K562 (cell line): ENCODE data around the gene BANP. TPM values are rescaled to one million over a fixed set of nuclear protein-coding genes. Genes with fewer than 3 reads are reported as not detected.
A peak's percentile ranks its signal among the peaks of the same experiment; 100 is the strongest.

Experiments used
- CREB1 ChIP-seq, 2 experiments: sonication (generic) in 1 of 2; formaldehyde crosslinking in 1 of 2; IDR thresholded peaks; 2 replicates each; pipeline versions ENCODE4 v1.6.1 to v1.8.0; 2012 to 2022; ENCODE audit warnings: inconsistent platforms in 1 of 2, mild to moderate bottlenecking in 1 of 2, missing genetic modification reagents in 1 of 2, moderate library complexity in 1 of 2
- ELF1 ChIP-seq: fragments of 200-800 bp; sonication (Bioruptor generic); IDR thresholded peaks from 2 replicates; pipeline ENCODE4 v1.6.1; 2016; ENCODE audit warnings: missing genetic modification characterization, missing compliant biosample characterization
- GABPB1 ChIP-seq: sonication (generic); formaldehyde crosslinking; IDR thresholded peaks from 2 replicates; pipeline ENCODE4 v1.8.0; 2022; ENCODE audit warnings: mild to moderate bottlenecking, missing genetic modification reagents
- MECOM ChIP-seq: fragments of 250-450 bp; sonication (Bioruptor Pico); IDR thresholded peaks from 2 replicates; pipeline ENCODE4 v1.8.0; 2022; ENCODE audit warnings: inconsistent platforms
- NONO ChIP-seq, 2 experiments: fragments of 200-400 bp in 1 of 2; fragments of 450-650 bp in 1 of 2; formaldehyde crosslinking in 1 of 2; IDR thresholded peaks; 2 replicates each; pipeline ENCODE4 v1.6.1; 2017; ENCODE audit warnings: low read depth in 2 of 2, mild to moderate bottlenecking in 2 of 2, moderate library complexity in 2 of 2, low read length in 1 of 2
- PHF8 ChIP-seq: fragments of 200-600 bp; sonication (generic); IDR thresholded peaks from 2 replicates; pipeline ENCODE4 v1.6.1; 2012; ENCODE audit warnings: mixed run types, mild to moderate bottlenecking, inconsistent platforms, low read length, moderate library complexity, borderline replicate concordance
- POLR2A ChIP-seq: fragments of 450-650 bp; conservative IDR thresholded peaks from 2 replicates; pipeline ENCODE4 v1.6.1; 2016
- POLR2B ChIP-seq: fragments of 450-650 bp; IDR thresholded peaks from 2 replicates; pipeline ENCODE4 v1.6.1; 2018; ENCODE audit warnings: low read depth; ENCODE audit not compliant: partially characterized antibody
- POLR2H ChIP-seq: IDR thresholded peaks from 2 replicates; pipeline ENCODE4 v1.6.1; 2016; ENCODE audit warnings: missing genetic modification characterization, low read depth, mild to moderate bottlenecking, control low read depth, missing compliant biosample characterization, moderate library complexity
- ZBTB1 ChIP-seq: sonication (generic); formaldehyde crosslinking; IDR thresholded peaks from 2 replicates; pipeline ENCODE4 v1.8.1; 2023; ENCODE audit warnings: missing genetic modification reagents, low read depth, mild to moderate bottlenecking, borderline replicate concordance
- ZFX ChIP-seq: sonication (generic); formaldehyde crosslinking; IDR thresholded peaks from 2 replicates; pipeline ENCODE4 v1.8.0; 2022; ENCODE audit warnings: mild to moderate bottlenecking, missing genetic modification reagents, moderate library complexity
- polyA plus RNA-seq, 8 experiments: library from polyadenylated mRNA; depleted of rRNA in 4 of 8; stranded (reverse) in 5 of 8; unstranded in 3 of 8; fragments of >200 nt; fragmentation: Nextera tagmentation in 2 of 8; fragmentation: Illumina TruSeq in 1 of 8; extraction: Ambion mirVana in 2 of 8; extraction: Trizol in 1 of 8; gene quantifications; 2 replicates each; pipeline versions ENCODE4 v1.2.1 to v1.2.3, GENCODE V29; 2011 to 2014; ENCODE audit warnings: inconsistent platforms in 1 of 8, missing spikeins in 1 of 8
- total RNA-seq, 7 experiments: library from RNA; depleted of rRNA in 6 of 7; stranded (reverse); fragments of >200 nt in 6 of 7; fragmentation: Illumina TruSeq in 2 of 7; extraction: Trizol in 2 of 7; gene quantifications; 2 replicates each; pipeline versions ENCODE4 v1.2.1 to v1.2.3, GENCODE V29; 2011 to 2021; ENCODE audit warnings: low replicate concordance in 1 of 7
- TF ChIP-seq, protein P1 (sequence below): fragments of 450-650 bp; formaldehyde crosslinking; conservative IDR thresholded peaks from 2 replicates; pipeline ENCODE4 v1.4.0; 2022; ENCODE audit warnings: mild to moderate bottlenecking, missing genetic modification characterization
- TF ChIP-seq, protein P2 (sequence below): sonication (generic); formaldehyde crosslinking; IDR thresholded peaks from 2 replicates; pipeline ENCODE4 v1.8.1; 2023; ENCODE audit warnings: mild to moderate bottlenecking, missing genetic modification reagents, moderate library complexity
- TF ChIP-seq, protein P3 (sequence below): fragments of 450-650 bp; formaldehyde crosslinking; IDR thresholded peaks from 2 replicates; pipeline ENCODE4 v1.4.0; 2020; ENCODE audit warnings: mild to moderate bottlenecking, moderate library complexity
- TF ChIP-seq, protein P4 (sequence below): sonication (generic); formaldehyde crosslinking; IDR thresholded peaks from 2 replicates; pipeline ENCODE4 v1.8.0; 2023; ENCODE audit warnings: mild to moderate bottlenecking, missing genetic modification reagents
- TF ChIP-seq, protein P5 (sequence below): sonication (generic); formaldehyde crosslinking; IDR thresholded peaks from 2 replicates; pipeline ENCODE4 v1.9.0; 2022; ENCODE audit warnings: mild to moderate bottlenecking, missing genetic modification reagents

The BANP gene
- total and polyA plus RNA-seq, 9 of the 15 experiments (the other 6 are each of a cell fraction or from before 2014, with no cell fraction given), result 4.6 to 22.1 (median 15.6) TPM

DNA sequence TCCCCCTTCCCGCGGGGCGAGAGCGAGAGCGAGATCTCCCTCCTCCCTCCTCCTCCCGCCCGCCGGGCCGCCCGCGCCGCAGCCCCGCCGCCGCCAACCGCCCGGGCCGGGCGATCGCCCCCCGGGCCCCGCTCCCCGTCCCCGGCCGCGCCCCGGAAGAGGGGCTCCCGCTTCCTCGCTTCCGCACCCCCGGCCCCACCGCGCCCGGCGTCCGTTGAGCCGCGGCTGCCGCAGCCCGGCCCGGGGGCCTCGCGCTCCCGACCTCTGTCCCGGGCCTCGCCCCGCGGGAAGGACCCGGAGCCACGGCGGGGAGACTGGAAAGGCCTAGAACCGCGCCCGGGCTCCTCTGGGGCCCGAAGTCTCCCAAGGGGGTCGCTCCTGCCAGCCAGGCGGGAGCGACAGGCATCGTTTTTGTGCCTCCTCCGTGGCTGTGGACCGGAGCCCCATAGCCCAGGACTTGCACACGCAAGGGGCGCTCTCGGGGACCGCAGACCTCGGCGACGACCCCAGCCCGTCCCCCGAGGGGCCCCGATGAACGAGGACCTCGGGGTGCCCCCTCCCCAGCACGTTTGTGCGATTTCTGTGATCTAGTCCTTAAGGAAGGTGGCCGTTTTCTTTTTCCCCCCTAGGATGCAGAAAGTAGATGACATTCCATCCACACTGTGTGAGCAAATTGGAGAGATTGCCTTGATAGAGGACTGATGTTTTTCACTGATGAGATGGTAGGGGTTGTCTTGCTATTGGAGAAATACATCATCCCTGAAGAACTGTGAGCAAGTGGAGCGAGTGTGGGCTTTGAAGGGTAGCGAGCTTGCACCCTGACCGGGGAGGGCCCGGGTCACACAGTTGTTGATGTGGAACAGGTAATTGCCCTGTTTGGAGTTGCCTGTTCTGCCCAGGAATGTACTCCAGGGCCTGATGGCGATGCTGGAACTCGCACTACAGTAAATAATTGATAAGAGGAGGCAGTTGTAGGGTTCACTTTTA, 611 bp downstream of the BANP start (continued):
- TF ChIP-seq NONO (IDR thresholded peaks at IDR 0.05; ENCODE audit: low read depth in 2 of 2, low read length in 1 of 2) (peak in 1 of 2 experiments; percentile 49; a peak in 1 of 4 replicates), POLR2A (peak; percentile 42; the same call in 1 of the 2 replicates), PHF8 (peak; percentile 59; the same call in 1 of the 2 replicates), POLR2H (0 out of 2 replicates have a peak, but pooled peaks have one; percentile 13), MECOM (CRISPR knock-in tag) (no peak), ZBTB1 (peak; percentile 58; the same call in 1 of the 2 replicates), ZFX (CRISPR knock-in tag) (no peak), GABPB1 (CRISPR knock-in tag) (peak; percentile 44; the same call in 1 of the 2 replicates), CREB1 (IDR thresholded peaks at IDR 0.05) (no peak), CREB1 (CRISPR knock-in tag; IDR thresholded peaks at IDR 0.05) (peak; percentile 38), POLR2B (peak; percentile 31), ELF1 (tag) (no peak)
- TF ChIP-seq, protein P1, sequence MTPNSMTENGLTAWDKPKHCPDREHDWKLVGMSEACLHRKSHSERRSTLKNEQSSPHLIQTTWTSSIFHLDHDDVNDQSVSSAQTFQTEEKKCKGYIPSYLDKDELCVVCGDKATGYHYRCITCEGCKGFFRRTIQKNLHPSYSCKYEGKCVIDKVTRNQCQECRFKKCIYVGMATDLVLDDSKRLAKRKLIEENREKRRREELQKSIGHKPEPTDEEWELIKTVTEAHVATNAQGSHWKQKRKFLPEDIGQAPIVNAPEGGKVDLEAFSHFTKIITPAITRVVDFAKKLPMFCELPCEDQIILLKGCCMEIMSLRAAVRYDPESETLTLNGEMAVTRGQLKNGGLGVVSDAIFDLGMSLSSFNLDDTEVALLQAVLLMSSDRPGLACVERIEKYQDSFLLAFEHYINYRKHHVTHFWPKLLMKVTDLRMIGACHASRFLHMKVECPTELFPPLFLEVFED (CRISPR knock-in tag), result no peak
- TF ChIP-seq, protein P2, sequence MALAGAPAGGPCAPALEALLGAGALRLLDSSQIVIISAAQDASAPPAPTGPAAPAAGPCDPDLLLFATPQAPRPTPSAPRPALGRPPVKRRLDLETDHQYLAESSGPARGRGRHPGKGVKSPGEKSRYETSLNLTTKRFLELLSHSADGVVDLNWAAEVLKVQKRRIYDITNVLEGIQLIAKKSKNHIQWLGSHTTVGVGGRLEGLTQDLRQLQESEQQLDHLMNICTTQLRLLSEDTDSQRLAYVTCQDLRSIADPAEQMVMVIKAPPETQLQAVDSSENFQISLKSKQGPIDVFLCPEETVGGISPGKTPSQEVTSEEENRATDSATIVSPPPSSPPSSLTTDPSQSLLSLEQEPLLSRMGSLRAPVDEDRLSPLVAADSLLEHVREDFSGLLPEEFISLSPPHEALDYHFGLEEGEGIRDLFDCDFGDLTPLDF (CRISPR knock-in tag), result 0 out of 2 replicates have a peak, but pooled peaks have one; percentile 54
- TF ChIP-seq, protein P3, sequence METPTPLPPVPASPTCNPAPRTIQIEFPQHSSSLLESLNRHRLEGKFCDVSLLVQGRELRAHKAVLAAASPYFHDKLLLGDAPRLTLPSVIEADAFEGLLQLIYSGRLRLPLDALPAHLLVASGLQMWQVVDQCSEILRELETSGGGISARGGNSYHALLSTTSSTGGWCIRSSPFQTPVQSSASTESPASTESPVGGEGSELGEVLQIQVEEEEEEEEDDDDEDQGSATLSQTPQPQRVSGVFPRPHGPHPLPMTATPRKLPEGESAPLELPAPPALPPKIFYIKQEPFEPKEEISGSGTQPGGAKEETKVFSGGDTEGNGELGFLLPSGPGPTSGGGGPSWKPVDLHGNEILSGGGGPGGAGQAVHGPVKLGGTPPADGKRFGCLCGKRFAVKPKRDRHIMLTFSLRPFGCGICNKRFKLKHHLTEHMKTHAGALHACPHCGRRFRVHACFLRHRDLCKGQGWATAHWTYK (CRISPR knock-in tag), result 0 out of 2 replicates have a peak, but pooled peaks have one; percentile 7
- TF ChIP-seq, protein P4, sequence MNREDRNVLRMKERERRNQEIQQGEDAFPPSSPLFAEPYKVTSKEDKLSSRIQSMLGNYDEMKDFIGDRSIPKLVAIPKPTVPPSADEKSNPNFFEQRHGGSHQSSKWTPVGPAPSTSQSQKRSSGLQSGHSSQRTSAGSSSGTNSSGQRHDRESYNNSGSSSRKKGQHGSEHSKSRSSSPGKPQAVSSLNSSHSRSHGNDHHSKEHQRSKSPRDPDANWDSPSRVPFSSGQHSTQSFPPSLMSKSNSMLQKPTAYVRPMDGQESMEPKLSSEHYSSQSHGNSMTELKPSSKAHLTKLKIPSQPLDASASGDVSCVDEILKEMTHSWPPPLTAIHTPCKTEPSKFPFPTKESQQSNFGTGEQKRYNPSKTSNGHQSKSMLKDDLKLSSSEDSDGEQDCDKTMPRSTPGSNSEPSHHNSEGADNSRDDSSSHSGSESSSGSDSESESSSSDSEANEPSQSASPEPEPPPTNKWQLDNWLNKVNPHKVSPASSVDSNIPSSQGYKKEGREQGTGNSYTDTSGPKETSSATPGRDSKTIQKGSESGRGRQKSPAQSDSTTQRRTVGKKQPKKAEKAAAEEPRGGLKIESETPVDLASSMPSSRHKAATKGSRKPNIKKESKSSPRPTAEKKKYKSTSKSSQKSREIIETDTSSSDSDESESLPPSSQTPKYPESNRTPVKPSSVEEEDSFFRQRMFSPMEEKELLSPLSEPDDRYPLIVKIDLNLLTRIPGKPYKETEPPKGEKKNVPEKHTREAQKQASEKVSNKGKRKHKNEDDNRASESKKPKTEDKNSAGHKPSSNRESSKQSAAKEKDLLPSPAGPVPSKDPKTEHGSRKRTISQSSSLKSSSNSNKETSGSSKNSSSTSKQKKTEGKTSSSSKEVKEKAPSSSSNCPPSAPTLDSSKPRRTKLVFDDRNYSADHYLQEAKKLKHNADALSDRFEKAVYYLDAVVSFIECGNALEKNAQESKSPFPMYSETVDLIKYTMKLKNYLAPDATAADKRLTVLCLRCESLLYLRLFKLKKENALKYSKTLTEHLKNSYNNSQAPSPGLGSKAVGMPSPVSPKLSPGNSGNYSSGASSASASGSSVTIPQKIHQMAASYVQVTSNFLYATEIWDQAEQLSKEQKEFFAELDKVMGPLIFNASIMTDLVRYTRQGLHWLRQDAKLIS (CRISPR knock-in tag), result peak; percentile 57; the same call in 1 of the 2 replicates
- TF ChIP-seq, protein P5, sequence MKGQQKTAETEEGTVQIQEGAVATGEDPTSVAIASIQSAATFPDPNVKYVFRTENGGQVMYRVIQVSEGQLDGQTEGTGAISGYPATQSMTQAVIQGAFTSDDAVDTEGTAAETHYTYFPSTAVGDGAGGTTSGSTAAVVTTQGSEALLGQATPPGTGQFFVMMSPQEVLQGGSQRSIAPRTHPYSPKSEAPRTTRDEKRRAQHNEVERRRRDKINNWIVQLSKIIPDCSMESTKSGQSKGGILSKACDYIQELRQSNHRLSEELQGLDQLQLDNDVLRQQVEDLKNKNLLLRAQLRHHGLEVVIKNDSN (CRISPR knock-in tag), result no peak
